ENCODE measurements around the gene SLC38A4. TPM values are rescaled to one million over a fixed set of nuclear protein-coding genes. Genes with fewer than 3 reads are reported as not detected.
"Not testable (repeated sequence)": the region's sequence is repeated elsewhere in the genome, so short reads cannot be mapped to it uniquely, and the experiment has no call there.

SLC38A4 gene
- polyA plus RNA-seq, 12 donors, result 3.6 to 15.8 (median 10.4) TPM; not detected in 1

DNA sequence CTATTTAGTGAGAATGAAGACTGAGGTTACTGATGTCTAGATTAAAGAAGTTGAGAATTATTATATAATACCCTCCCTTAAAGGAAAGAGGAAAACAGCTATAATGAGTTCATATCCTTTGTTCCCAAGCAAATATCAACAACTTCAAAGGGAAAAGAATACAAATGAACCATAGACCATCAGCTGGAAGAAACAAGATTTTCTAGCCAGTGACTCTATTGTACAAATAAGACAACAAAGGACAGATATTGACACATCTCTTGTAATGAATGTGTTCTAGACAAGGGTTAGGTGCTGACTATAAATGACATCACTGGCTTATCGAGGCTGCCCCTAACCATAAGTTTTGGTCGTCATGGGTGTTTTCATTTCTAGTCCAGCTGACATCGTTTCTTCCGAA, 48.2 kb downstream of the SLC38A4 start:
- no peak for DNase-seq

DNA sequence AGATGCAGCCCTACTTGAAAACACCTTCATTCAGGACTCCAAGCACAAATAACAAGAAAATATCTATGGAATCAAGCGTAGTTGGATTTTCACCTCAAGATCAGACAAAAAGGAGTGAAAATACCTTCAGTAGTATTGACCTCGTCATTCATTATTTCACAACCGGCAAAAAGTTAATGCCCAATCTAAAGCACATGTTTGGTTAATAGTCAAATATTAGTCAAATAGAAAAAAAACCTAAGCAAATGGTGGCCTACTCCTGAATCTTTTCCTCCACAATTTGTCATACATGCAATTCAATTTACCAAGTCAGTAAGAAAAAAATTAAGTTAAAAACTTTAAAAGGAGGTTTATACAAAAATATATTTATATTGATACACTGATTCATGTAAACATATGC, 50.0 kb downstream of the SLC38A4 start:
- DNase-seq, result no peak

DNA sequence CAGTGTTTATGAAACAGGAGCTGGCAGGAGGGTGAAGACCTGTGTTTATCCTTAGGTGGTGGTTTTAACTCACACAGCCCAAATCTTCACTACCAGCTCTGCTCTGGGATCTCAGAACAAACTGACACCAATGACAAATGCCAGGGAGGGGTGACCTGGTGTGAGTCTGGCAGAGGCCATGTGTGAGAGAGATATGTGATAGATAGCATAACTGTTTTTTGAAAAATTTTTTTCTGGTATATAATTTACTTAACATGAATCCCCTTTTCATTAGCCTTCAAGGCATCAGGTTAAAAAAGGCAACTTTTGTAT, 51.5 kb downstream of the SLC38A4 start:
- DNase-seq, result no peak

DNA sequence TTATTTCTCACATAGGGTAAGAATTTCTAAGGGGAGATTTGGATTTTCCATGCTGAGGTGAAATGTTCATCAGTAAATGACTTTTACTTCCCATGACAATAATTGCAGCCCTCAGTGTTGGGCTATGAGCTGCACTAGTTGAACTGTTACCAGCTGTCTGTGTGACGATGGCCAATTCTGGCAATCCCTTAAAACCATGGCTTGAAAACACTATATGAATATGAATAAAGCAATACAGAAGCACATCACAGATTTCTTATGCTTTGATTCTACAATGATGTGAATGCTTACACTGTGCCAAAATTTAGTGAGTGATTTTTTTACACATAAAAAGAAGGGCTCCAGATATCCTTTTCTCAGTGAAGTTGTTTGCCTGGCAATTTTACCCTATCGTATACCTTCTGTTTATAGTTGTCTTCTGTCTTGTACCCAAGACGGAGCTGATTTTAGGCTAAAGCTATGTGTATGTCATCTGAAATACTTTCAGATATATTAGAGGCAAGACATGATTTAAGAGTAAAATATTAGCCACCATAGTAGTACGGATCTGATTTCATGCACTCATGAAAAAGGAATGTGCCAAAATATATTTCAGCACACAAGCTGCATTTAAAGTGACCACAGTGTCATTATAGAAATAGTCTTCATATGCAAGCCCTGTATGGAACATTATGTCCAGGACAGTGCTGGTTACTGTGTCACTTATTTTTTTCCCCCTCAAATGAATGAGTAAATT, 52.0 kb downstream of the SLC38A4 start:
- no peak for DNase-seq

DNA sequence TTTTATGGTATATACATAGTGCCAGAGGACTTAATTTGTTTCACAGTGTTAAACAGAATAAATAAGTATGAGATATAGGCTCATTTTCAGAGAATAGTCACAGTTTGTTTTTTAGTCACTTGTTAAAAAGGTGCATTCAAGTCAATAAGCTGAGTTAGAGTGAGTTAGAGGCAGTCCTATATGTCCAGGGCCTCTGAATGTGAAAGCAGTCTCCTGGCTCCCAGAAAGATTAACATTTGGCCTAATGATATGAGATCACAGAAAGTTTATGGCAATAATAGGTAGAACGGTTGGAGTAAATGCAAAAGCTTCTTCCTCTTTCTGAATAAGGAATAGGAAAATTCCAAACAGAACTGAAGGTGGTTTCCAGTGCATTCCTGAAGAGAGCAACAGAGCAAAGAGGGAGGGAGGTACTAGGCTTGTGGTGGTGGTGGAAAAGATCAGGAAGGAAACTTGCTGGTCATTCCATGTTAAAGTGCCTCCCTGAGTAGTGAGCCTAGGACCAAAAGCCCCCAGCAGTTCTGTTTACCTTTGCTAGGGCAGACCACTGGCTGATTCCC, 54.4 kb downstream of the SLC38A4 start:
- DNase-seq, result no peak

DNA sequence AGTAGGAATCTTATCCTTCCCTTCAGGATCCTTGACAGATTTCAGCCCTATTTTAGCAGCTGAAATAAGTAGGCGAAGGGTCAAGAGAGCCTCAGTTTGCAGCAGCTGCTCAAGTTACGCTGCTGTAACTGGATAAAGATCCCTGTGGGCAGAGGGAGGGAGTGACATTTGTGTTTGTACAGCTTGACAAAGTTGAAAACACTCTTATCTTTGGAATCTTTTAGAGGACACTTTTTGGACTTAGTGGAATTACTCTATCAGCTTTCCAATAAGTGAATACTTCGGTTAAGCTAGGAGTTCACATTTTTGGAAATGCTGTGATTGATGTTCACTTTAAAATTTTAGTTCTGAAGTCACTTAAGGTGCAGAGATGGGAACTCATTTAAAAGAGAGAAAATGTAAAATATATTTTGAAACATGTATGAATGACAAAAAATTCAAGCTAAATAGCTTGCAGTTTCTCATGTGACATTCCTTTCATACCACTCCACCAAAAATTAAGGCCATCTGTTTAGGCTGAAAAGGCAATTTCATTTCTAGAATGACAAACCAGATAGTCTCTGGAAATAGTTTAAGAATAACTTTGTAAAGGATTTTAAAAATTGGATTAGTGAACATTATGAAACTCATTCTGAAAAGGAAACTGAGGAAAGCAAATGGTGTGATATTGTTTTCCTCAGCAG, 55.2 kb downstream of the SLC38A4 start:
- peak; percentile 45 for DNase-seq

DNA sequence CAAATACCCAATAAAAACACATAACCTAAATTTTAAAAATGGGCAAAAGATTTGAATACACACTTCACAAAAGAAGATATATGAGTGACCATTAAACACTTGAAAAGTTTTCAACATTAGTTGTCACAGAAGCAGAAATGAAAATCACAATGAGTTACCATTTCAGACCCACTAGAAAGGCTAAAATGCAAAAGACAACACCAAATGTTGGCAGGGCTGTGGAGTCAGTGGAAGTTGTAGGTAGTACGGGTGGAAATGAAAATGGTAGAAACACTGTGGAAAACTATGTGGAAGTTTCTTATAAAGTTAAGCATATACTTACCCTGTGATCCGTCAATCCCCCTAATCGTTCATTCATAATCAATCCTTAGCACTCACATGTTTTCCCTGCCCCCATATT, 61.8 kb downstream of the SLC38A4 start:
- no peak for DNase-seq

DNA sequence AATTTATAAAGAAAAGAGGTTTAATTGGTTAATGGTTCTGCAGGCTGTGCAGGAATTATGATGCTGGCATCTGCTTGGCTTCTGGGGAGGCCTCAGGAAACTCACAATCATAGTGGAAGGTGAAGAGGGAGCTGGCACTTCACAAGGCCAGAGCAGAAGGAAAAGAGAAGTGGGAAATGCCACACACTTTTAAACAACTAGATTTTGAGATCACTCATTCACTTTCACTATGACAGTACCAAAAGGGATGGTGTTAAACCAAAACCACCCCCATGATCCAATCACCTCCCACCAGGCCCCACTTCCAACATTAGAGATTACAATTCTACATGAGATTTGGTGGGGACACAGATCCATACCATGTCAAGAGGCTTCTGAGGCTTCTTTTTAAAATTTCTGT, 62.6 kb downstream of the SLC38A4 start:
- no peak for DNase-seq

DNA sequence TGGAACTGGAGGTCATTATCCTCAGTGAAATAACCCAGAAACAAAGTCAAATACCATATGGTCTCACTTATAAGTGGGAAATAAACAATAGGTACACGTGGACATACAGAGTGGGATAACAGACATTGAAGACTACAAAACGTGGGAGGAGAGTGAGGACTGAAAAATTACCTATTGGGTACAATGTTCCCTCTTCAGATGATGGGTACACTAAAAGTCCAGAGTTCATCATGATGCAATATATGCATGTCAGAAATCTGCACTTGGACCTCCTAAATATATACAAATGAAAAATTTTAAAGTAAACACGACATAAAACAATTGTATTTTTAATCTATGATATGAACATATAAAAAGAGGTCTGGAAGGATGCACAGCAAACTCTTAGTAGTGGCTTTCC, 71.2 kb downstream of the SLC38A4 start:
- DNase-seq, result no peak

DNA sequence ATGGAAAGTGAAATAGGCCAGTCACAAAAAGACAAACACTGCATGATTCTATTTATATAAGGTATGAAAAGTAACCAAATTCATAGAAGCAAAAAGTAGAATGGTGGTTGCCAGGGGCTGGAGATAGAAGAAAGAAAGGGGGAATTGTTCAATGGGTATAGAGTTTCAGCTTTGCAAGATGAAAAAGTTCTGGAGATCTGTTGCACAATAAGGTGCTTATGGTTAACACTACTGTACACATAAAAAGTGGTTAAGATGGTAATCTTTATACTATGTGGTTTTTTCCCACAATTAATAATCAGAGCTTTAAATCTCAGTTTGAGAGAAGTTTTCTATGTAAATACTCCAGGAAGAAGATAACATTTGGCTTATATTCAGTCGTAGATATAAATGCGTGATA, 73.4 kb downstream of the SLC38A4 start:
- no peak for DNase-seq

DNA sequence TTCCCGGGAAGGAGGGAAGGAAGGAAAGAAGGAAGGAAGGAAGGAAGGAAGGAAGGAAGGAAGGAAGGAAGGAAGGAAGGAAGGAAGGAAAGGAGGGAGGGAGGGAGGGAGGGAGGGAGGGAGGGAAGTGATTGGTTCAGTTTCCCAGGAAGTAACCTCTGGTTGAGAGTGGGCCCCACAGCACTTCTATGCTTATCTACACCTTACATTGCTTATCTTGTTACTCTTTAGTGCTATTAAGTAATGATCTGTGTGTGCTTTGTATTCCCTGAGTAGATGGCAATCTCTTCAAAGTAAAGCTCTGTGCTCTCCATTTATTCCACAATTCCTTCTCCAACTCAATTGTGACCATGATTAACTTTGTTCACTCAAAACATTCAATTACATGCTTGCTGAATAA, 74.6 kb downstream of the SLC38A4 start:
- DNase-seq, result no peak

DNA sequence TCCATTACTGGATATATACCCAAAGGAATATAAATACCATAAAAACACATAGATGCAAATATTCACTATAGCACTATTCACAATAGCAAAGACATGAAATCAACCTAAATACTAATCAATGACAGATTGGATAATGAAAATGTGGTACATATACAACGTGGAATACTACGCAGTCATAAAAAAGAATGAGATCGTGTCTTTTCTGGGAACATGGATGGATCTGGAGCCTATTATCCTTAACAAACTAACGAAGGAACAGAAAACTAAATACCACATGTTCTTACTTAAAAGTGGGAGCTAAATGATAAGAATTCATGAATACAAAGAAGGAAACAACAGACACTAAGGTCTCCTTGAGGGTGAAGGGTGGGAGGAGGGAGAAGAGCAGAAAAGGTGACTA, 76.5 kb downstream of the SLC38A4 start:
- no peak for DNase-seq

DNA sequence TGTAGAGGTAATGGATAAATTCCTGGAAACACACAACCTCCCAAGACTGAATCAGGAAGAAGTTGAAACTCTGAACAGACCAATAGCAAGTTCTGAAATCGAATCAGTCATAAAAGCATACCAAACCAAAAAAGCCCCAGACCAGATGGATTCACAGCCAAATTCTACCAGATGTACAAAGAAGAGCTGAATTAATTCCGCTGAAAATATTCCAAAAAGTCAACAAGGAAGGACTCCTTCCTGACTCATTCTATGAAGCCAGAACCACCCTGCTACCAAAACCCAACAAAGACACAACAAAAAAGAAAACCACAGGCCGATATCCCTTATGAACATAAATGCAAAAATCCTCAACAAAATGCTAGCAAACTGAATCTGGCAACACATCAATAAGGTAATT, 81.5 kb downstream of the SLC38A4 start:
- no peak for DNase-seq

DNA sequence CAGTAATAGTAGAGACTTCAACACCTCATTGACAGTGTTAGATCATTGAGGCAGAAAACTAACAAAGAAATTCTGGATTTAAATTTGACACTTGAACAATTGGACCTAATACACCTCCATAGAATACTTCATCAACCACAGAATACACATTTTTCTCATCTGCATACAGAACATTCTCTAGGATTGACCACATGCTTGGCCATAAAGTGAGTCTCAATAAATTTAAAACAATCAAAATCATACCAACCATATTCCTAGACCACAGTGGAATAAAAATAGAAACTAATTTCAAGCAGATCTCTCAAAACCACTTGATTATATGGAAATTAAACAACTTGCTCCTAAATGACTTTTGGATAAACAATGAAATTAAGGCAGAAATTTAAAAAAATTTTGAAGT, 82.3 kb downstream of the SLC38A4 start:
- no peak for DNase-seq

DNA sequence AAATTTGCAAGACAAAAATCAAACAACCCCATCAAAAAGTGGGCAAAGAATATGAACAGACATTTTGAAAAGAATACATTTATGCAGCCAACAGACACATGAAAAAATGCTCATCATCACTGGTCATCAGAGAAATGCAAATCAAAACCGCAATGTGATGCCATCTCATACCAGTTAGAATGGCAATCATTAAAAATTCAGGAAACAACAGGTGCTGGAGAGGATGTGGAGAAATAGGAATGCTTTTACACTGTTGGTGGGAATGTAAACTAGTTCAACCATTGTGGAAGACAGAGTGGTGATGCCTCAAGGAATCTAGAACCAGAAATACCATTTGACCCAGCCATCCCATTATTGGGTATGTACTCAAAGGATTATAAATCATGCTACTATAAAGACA, 83.5 kb downstream of the SLC38A4 start:
- DNase-seq, result not testable (repeated sequence)

DNA sequence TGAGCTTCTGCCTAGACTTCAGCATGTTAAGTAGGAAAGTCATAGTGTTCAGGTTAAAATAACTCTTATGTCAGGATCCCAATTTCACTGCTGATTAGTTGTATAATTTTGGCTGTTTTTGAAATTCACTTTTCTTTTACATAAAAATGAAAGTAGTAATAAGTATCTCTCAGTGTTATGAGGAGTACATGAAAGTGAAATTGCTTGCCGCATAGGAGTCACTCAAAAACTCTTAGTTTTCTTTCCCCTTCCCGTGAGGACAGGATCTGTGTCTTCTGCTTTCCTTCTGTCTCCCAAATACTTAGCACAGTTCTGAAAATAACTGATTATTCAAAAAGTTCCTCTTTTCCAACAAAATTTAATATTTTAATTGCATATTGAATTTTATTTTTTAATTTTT, 100.5 kb downstream of the SLC38A4 start:
- DNase-seq, result no peak

DNA sequence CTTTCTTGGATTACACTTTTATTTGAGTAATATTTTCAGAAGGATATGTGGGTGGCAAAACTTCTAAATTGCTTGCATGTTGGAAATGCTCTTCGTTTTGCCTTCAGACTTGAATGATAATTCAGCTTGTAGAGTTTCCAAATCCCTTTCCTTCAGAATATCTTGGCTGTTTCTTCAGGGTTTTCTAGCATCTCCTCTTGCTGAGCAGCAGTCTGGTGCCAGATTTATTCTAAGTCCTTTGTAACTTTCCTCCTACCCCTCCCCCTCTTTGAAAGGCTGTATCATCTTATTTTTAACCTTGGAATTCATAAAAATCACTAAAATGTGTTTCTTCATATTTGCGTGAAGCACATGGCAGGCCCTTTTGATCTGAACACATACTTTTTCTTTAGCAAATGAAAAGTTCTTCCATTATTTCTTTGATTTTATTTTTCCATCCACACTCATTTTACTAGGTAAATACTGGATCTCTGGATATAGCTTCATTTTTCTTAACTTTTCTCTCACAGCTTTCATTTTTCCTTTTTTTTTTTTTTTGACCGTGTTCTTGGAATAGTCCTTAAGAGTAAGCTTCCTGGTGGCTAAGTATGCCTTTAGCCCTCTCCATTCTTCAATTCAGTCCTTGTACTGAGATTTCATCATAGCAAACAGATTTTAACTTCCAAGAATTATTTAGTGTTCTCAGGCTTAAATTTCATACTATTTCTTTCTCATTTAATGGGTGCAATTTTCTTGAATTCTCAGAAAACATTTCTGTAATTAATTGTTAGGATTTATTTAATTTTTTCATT, 102.0 kb downstream of the SLC38A4 start:
- DNase-seq, result peak; percentile 55

DNA sequence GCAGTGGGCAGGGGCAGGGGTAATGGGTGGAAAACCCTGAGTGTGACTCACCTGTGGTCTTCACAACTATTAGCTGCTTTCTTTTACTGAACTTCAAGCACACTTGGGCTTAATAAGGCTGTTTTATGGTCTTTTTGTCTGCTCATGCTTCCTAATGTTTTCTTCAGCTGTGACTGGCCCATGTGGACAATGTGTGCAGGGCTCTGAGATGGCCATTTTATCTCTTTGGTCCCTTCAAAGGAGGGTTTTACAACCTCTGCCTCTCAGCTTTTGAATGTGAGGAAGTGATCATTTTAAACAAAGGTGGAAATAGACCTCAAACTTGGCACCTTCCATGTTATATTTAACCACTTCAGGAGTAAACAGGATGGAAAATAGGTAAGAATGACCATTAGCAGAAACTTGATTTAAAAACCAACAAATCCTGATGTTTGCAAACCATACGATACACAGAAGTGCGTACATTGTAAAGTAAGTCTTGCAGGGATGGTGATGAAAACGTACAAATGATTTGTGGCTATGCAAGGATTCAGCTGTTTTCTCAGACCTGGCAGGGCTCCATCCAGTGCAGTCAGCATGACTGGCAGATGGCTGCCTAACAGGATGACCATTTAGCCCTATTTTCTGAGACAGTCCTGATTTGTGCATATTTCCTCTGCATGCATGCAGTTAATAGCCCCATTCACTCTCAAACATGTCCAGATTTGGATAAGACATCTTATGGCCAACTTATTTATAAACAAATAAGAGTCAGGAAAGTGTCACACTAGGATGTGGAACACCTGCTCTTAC, 103.2 kb downstream of the SLC38A4 start:
- peak; percentile 44 for DNase-seq

DNA sequence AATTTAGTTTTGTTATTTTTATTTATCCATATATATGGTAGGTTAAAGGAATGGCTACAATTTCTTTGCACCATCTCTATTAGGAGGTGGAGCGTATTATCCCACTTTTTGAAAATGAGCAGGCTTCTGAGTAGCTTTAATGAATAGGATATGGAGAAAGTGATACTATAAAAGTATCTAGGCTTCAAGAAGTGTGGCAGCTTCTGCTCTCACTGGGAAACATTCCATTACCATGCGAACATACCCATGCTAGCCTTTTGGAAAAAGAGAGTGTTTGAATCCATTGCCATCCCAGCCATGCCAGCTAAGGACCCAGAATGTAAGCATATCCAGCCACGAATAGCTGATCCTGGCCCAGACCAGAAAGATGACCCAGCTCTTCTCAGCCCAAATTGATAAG, 107.3 kb downstream of the SLC38A4 start:
- no peak for DNase-seq

DNA sequence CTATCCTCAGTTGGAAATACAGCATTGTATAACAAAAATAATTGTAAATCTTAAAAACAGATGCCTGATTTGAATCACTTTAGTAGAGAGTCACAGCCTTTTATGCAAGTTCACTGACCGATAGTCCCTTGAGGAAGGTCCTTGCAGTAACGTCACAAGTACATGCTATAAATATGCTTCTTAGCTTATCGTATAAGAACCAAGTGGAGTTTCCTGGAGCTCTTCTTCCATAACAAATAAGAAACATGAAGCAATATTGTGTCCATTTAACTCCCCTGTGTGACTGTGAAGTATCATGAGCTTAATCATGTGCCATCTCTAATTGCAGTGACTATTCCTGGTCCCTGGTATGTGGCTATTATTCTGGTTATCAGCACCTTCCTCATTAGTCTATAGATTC, 107.9 kb downstream of the SLC38A4 start:
- no peak for DNase-seq

DNA sequence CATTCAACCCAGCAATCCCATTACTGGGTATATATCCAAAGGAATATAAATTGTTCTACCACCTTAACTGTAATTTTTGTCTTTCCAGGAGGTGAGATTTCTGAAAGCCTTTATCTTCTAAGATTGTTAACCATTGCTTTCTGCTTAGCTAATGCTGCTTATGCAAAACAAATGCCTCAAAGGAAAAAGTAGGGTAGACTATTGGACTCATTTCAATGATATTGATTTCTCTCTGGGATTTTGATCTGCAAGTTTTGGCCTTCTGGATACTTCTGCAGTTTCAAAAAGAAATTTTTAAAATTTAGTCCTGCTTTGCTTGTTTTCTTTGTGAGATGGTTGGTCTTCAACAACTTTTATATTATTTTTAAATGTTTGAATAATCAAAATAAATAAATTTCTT, 108.6 kb downstream of the SLC38A4 start:
- no peak for DNase-seq
